Measurements from ENCODE around the gene RERE.
"Not testable (repeated sequence)": the region's sequence is repeated elsewhere in the genome, so short reads cannot be mapped to it uniquely, and the experiment has no call there.

RERE gene

DNA sequence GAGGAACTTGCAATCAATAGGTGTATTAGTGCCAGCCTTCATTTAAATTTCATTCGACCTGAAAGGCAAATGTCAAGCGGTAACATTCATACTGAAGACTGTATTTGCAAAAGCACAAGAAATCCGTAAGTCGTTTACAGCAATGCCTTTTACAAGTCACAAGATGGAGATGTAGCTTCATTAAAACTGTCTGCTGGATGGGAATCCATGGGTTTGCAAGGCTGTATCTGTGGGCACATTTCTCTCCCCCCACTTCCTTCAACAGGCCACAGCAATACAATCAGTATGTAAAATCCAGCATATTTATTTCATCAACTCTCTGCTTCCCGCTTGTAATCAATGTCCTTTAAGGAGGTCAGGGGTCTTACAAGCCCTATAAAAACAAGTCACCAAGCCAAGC, 352.4 kb downstream of the RERE start:
- no peak for DNase-seq

DNA sequence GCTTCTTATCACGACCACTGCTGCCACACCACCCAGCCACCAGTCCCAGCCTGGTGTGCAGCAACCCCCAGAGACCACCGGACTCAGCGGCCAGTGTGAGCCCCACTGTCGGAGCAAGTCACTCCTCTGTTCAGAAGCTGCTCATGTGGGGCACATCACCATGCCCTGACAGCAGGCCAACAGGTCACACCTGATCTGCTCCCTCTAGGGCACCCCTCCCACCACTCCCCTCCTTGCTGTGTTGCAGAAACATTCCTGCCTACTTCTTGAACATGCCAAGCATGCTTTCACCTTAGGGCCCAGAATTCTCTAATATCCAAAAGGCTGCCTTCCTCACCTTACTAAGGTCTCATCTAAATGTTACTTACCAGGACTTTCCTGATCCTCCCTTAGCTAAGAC, 353.1 kb downstream of the RERE start:
- no peak for DNase-seq

GRCh38 chr1:8463144-8463927, 354.1 kb downstream of the RERE start:
- peak in 5 of 6 experiments; percentile 22 to 63 (median 54) for DNase-seq

DNA sequence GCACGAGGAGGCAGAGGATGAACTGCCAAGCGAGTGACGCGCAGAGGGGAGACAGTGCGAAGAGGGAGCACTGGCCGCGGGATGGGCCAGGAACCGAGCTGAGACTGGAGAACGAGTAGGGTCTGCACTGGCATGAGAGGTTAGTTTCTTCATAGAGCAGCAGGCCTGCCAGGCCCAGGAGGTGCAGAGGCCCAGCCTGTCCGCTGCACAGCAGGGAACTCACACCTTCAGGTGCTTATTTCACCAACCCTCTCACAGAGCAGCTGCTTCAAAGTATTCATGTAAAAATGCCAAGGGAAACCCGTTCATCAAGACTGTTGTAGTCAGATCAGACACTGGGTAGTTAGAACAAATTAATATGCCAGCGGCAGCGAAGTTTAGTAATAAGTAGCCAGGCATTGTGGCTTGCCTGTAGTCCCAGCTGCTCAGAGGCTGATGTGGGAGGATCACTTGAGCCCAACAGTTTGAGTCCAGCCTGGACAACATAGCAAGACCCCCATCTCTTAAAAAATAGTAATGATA, 355.0 kb downstream of the RERE start:
- DNase-seq, result no peak

- DNase-seq, result peak in 3 of 6 experiments; percentile 18 to 43 (median 21)
Measured at GRCh38 chr1:8461351-8462110, 355.9 kb downstream of the RERE start.

DNA sequence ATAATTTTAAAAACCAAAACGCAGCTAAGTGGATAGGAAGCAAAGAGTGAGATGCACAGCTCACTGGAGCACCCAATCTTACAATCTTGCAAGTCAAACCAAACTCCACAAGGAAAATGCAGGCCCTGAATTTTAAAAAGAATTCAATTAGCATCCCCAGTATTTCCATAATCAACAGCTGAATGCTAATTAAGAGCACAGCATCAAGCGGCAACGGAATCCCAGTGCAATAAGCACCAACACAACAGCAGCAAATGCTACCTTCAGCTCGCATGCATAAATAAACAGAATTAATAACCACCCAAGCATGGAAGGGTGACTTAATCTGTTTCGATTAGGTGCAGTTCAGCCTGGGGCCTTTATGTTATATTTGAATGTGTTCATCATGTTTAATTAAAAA, 356.7 kb downstream of the RERE start:
- DNase-seq, result no peak

GRCh38 chr1:8460132-8460544, 357.3 kb downstream of the RERE start:
- DNase-seq, result no peak

GRCh38 chr1:8458607-8459006, 358.8 kb downstream of the RERE start:
- no peak for DNase-seq

DNA sequence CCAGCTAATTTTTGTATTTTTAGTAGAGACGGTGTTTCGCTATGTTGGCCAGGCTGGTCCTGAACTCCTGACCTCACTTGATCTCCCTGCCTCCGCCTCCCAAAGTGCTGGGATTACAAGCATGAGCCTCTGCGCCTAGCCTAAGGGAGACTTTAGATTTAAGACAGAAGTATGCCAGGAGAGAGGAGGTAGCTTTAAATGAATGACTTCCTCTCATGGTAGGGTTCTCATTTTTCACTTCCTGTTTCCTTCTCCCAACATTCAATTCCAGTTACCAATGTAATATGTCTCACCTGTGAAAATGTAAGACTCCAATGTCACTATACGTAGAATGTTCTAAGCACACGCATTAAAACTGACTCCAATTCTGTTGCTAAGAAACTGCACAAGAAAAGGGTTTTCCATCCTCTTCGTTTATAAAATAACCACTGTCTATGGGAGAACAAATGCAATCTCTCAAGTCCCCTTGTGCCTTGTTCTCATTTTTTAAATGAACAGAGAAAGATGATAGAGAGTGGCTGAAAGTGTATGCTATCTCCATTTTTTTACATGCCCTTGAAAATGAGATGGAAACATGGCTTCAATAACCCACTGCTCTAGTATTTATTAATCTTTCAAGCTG, 359.6 kb downstream of the RERE start:
- DNase-seq, result no peak

- DNase-seq, result no peak
Measured at GRCh38 chr1:8456991-8457390, 360.4 kb downstream of the RERE start.

- no peak for DNase-seq
Measured at GRCh38 chr1:8456308-8456912, 361.0 kb downstream of the RERE start.

DNA sequence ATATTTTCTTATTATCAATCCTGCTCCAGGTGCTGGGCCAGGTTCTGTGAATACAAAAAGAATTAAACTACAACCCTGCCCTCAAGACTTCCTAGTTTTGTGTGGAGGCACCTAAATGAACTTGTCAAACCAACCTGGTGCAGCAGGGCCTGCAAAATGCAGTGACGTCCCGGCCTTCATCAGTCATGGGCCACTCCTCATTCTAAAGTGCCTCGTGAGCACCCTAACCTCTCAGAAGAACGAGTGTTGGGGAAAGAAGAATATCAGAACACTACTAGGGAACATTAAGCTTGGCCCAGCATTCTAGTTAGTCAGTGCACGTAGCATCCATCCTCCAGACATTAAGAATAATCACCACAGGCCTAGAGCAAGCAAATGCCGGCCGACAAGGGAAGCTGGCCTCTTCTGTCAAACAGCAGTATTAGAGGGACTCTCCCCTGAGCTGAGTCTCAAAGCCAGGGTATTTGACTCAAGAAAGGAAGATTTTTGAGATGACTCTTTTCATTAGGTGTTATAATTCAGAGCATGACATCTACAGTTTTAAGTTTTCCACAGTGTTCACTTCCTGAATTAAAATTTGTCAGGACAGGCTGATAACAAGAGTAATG, 361.6 kb downstream of the RERE start:
- DNase-seq, result no peak

DNA sequence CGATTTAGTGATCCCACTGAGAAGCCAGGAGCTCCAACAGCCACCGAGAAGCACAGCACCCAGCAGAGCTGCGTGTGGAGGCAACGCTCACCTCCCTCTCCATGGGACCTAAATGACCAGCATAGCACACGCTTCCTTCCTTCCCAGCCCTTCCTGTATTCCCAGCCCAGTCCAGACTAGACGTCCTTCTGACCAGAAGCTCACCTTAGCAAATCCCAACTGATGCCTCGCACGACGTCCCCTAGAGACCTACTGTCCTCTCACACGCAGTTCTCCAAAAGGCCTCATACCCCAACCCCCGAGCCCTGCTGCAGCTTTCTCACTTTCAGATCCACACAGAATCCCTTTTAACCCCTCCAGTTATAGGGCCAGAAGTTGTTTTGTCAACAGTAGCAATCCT, 367.1 kb downstream of the RERE start:
- no peak for DNase-seq

DNA sequence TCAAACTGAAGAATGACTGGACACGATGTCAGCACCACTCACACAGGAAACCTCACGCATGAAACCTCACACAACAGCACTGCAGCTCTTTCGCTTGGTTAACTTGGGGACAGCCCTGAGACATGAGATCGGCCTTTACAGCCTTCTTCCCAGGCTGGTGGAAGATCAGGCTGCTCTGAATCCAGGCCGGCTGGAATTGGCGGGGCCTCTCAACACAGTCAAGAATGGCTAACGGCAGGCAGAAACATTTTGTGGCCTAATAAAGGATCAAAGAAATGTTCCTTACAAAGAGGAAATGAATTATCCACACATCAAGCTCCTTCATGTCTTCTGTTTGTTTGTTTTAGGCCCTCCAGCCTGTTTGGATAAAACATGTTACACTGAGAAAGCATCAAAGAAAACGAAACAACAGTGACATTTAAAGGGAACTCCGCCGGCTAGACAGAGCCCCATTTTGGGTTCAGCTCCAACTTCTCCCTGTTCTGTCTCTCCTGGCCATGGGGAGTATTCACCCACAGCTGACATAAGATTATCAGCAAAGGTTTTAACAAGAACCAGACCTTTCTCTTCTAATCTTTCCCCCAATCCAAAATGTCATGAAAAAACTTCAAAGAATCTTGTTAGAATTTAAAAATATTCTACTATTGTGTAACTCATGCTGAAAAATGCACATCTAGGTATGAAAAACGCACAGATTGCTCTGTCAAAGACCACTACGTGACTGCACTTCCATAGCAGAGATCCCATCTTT, 368.4 kb downstream of the RERE start:
- peak in 2 of 6 experiments; percentile 14 to 18 for DNase-seq

GRCh38 chr1:8448505-8448904, 368.9 kb downstream of the RERE start:
- not testable (repeated sequence) for DNase-seq

GRCh38 chr1:8447616-8448150, 369.8 kb downstream of the RERE start:
- no peak for DNase-seq

GRCh38 chr1:8446119-8446518, 371.3 kb downstream of the RERE start:
- DNase-seq, result not testable (repeated sequence)

GRCh38 chr1:8443558-8444194, 373.8 kb downstream of the RERE start:
- DNase-seq, result no peak

GRCh38 chr1:8441426-8441825, 376.0 kb downstream of the RERE start:
- no peak for DNase-seq

DNA sequence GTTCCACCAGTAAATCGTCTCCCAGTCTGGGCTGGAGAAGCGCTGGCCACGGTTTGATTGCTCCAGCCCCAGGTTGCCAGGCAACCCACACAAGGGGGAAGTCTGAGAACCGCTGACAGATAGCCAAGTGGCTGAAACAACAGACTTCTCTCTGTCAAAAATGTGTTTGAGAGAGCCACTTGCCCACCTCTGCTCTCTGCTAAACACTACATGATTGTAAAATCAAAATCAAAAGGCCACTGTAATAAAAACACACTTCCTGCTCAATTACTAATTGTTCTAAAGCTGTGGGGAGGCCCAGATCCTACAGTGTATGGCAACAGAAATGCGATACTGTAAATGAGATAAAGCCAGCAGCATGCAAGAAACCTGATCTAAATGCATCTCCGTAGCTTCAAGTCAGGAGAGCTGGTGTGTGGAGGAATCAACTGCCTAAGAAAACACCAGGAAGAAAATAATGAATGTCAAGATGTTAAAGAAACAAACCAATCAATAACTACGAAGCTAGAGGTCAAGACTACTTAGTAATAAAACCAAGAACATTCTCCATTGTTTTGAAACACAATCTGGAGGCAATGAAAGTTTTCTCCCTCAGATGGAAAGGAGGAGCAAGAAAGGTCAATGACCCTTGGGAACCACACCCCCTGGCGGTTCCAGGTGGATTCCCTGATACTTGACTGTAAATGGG, 378.3 kb downstream of the RERE start:
- DNase-seq, result no peak
